ENCODE measurements around the gene HADHB.
"Not testable (repeated sequence)": the region's sequence is repeated elsewhere in the genome, so short reads cannot be mapped to it uniquely, and the experiment has no call there.

HADHB gene

GRCh38 chr2:26331321-26331720 is 86.6 kb downstream of the HADHB start:
- DNase-seq, result not testable (repeated sequence)

GRCh38 chr2:26333293-26333692 is 88.6 kb downstream of the HADHB start:
- DNase-seq, result no peak

GRCh38 chr2:26335231-26335630 is 90.5 kb downstream of the HADHB start:
- DNase-seq, result no peak

- no peak for DNase-seq
These were observed 92.0 kb downstream of the HADHB start for GRCh38 chr2:26336719-26337118.

- DNase-seq, result no peak
These were observed 92.6 kb downstream of the HADHB start for GRCh38 chr2:26337298-26337697.

Data from inflammatory macrophage treated with lipopolysaccharide for 4 hours (primary cell).